Ovary (tissue), 3 donors: ENCODE results near the gene ABCA1.

Experiments
- EP300 ChIP-seq: sonication (generic); formaldehyde crosslinking; IDR thresholded peaks from one replicate; pipeline ENCODE4 v1.6.1; 2017; ENCODE audit warnings: antibody characterized with exemption
- POLR2A ChIP-seq: fragments of 450-650 bp; IDR thresholded peaks from one replicate; pipeline ENCODE4 v1.6.1; 2017; ENCODE audit warnings: antibody characterized with exemption, mild to moderate bottlenecking, moderate library complexity
- TF ChIP-seq, protein P1 (sequence below), 3 donors: fragments of 450-650 bp in 2 of 3; fragments of 200-600 bp in 1 of 3; IDR thresholded peaks; one replicate each; pipeline versions ENCODE4 v1.5.1 to v1.8.0; 2016 to 2022; ENCODE audit warnings: antibody characterized with exemption in 3 of 3, mild to moderate bottlenecking in 1 of 3
- donor health status: DM: no; HTN: no; CAD: no.

DNA sequence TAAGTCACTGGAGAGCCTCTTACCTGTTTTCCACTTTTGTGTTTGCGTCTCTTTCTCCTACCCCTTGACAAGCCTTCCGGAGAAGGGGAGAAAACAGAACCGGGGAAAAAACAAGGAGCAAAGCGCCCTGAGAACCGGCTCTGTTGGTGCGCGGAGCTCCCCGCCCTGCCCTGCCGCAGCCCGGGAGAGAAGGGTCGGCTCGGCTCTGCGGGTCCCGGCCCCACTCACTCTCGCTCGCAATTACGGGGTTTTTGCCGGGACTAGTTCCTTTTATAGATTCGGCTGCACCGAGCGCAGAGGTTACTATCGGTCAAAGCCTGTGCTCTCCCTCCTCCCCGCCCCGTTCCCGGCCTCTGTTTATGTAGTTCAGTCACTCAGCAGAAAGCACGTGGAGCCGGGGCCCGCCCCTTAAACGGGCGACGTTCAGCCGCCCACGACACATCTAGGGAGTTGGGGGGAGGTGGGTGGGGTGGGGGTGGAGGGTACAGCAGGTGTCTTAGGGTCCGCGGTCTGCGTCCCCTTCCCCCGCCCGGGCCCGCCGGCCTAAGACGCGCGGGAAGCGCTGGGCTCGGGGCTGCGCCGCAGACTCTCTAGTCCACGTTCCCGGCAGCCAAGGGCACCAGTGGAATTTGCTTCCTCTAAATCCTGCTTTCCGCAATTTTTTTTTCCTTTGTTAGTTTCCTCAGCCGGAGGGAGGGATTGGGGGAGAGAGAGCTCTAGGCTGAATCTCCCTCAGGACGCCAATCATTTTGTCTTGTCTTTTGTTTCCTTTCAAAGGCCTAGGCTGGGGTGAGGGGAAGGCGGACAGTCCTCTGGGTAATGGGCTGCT, at the start of gene ABCA1:
- TF ChIP-seq, protein P1, sequence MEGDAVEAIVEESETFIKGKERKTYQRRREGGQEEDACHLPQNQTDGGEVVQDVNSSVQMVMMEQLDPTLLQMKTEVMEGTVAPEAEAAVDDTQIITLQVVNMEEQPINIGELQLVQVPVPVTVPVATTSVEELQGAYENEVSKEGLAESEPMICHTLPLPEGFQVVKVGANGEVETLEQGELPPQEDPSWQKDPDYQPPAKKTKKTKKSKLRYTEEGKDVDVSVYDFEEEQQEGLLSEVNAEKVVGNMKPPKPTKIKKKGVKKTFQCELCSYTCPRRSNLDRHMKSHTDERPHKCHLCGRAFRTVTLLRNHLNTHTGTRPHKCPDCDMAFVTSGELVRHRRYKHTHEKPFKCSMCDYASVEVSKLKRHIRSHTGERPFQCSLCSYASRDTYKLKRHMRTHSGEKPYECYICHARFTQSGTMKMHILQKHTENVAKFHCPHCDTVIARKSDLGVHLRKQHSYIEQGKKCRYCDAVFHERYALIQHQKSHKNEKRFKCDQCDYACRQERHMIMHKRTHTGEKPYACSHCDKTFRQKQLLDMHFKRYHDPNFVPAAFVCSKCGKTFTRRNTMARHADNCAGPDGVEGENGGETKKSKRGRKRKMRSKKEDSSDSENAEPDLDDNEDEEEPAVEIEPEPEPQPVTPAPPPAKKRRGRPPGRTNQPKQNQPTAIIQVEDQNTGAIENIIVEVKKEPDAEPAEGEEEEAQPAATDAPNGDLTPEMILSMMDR (IDR thresholded peaks at IDR 0.05), result no peak
- TF ChIP-seq EP300 (no peak), POLR2A (peak; percentile 27)
